HL-60/S4 treated with retinoic acid at 250 ng/mL for 4 days and 3 days (cell line): ENCODE data around the gene MTOR.
"Not testable (repeated sequence)": the region's sequence is repeated elsewhere in the genome, so short reads cannot be mapped to it uniquely, and the experiment has no call there.

Experiments used
- in situ Hi-C: fragments of 300-500 bp; cut with MboI; formaldehyde crosslinking; loops from 2 replicates; pipeline ENCODE4 v1.7.0; 2022; ENCODE audit warnings: low sequenced_read_pairs

Gene MTOR

GRCh38 chr1:11281518-11282331 lies 19.4 kb upstream of the MTOR start:
- in situ Hi-C loops = no loop called here

- in situ Hi-C loops = no loop called here
These were observed 18.5 kb upstream of the MTOR start for GRCh38 chr1:11280719-11281376.

- in situ Hi-C loops = no loop called here
These were observed 17.3 kb upstream of the MTOR start for GRCh38 chr1:11279630-11280029.

- in situ Hi-C loops = no loop called here
These were observed 16.8 kb upstream of the MTOR start for GRCh38 chr1:11279152-11279551.

- in situ Hi-C loops = no loop called here
These were observed 11.4 kb upstream of the MTOR start for GRCh38 chr1:11273595-11274234.

- in situ Hi-C loops = no loop called here
These were observed 10.7 kb upstream of the MTOR start, which contains the start of gene UBIAD1 for GRCh38 chr1:11272832-11273594. UBIAD1 (plus strand) TSS chr1:11273198; CDS start chr1:11273532, 334 bp downstream.

GRCh38 chr1:11272544-11272831 lies 10.1 kb upstream of the MTOR start:
- in situ Hi-C loops = no loop called here

GRCh38 chr1:11267350-11268337 lies 5.3 kb upstream of the MTOR start:
- in situ Hi-C loops = not testable (repeated sequence)

GRCh38 chr1:11266268-11267074 lies 4.1 kb upstream of the MTOR start:
- in situ Hi-C loops = no loop called here

GRCh38 chr1:11256299-11256698 lies 6.1 kb downstream of the MTOR start:
- in situ Hi-C loops = no loop called here

GRCh38 chr1:11253226-11253625 lies 9.1 kb downstream of the MTOR start:
- in situ Hi-C loops = no loop called here

GRCh38 chr1:11252538-11252937 lies 9.8 kb downstream of the MTOR start:
- in situ Hi-C loops = no loop called here

- in situ Hi-C loops = no loop called here
These were observed 14.2 kb downstream of the MTOR start for GRCh38 chr1:11248169-11248568.

GRCh38 chr1:11245904-11246719 lies 16.2 kb downstream of the MTOR start:
- in situ Hi-C loops = no loop called here

GRCh38 chr1:11245248-11245647 lies 17.1 kb downstream of the MTOR start:
- in situ Hi-C loops = no loop called here

GRCh38 chr1:11238311-11238710 lies 24.0 kb downstream of the MTOR start:
- in situ Hi-C loops = no loop called here

- in situ Hi-C loops = no loop called here
These were observed 25.0 kb downstream of the MTOR start for GRCh38 chr1:11237356-11237755.

- in situ Hi-C loops = no loop called here
These were observed 29.1 kb downstream of the MTOR start for GRCh38 chr1:11233208-11233607.
